T1000 (cell line): Measurements from ENCODE around the gene DNAJC19.

ENCODE experiments used
- DNase-seq: peaks from one replicate; lab custom pipeline; 2025; ENCODE audit warnings: mixed read lengths; lab: John Stamatoyannopoulos, UW

Gene DNAJC19

GRCh38 chr3:180961087-180961486 lies 28.4 kb downstream of the DNAJC19 start:
- DNase-seq, result no peak

DNA sequence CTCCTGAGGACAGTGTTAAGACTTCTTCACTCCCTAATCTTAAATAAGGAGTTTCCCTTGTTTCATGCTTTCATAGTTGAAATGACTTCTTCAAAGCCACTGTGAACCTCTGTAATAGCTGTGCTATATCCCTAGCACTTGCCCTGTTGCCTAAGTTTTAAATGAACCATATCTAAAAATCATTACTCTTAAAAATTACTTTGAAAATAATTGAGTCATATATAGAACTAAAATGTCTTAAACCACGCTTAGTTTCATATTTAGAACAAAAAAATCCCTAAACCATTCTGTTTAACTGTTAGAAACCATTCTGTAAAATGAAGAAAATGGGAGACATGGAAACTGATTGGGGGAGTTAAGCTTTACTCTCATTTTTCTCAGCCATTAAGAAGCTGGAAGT lies 29.8 kb downstream of the DNAJC19 start:
- DNase-seq, result no peak

DNA sequence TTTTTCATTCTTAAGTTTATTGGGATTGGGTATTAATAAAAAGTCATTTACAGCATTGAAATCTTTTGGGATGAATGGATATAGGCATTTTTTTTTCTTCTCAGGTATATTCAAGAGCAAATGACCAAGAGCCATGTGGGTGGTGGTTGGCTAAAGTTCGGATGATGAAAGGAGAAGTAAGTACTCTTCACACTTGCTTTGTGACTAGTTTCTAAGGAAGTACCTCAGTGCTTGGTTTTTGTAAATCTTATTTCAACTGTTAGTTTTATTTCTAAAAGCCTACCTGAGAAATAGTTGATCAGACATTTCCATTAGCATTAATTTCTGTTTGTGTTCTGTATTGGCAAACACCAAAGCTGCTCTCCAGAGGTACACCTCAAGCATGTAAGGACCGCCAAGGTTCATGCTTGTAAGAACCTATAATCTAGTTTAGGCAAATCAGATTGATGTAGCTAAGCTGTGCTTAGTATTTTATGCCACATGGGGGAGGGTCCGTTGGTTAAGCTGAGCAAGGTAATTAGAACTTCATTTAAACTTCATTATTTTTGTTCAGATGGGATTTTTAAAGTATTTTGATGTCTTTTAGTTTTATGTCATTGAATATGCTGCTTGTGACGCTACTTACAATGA lies 41.7 kb downstream of the DNAJC19 start:
- no peak for DNase-seq

GRCh38 chr3:180940826-180941225 lies 48.7 kb downstream of the DNAJC19 start:
- DNase-seq, result no peak

DNA sequence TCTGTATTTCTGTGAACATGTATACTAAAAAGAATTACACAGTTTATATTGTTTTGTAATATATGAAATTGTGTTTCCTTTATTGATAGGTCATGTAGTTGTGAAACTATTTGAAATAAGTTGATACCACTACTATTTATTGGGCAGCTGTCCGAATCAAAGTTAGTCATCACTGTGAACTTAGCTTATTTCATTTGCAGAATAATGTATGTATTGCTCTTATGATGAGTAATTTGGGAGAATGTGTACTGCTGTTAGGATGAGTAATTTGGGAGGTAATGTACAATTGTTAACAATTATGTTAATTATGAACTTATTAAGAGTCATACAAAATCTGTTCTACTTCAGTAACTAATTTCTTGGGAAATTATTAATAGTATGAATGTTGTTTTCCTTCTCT lies 54.9 kb downstream of the DNAJC19 start:
- DNase-seq, result no peak
